ENCODE data around the gene NRGN. TPM values are rescaled to one million over a fixed set of nuclear protein-coding genes. Genes with fewer than 3 reads are reported as not detected.

Gene NRGN
- total and polyA plus RNA-seq, 10 of the 15 experiments (the other 5 are each of a cell fraction or from before 2014, with no cell fraction given), result 0.36 to 3.2 (median 1.1) TPM; not detected in 2

- POLR2A ChIA-PET, result interaction anchor here (0.7 to 1.9 kb wide), 6 partner anchors 17 to 93 kb away, joined by 3 to 8 read pairs (median 6); partner anchors contain the start of genes SIAE and SPA17
- CTCF ChIA-PET, result interaction anchor here (0.6 to 16.3 kb wide), 25 partner anchors 10 to 310 kb away, joined by 3 to 272 read pairs (median 4); partner anchors contain the start of genes MSANTD2, NRGN, SIAE and SPA17
- Histone ChIP-seq H3K27me3 (replicated peaks in 1 of 2; ENCODE audit: control insufficient read depth in 2 of 2, insufficient read depth in 2 of 2, low read length in 1 of 2) (no peaks in the 10 kb centered on the region), H3K27ac (ENCODE audit: control insufficient read depth, insufficient read depth) (no peak overlapping the region), H3K9ac (ENCODE audit: control insufficient read depth, insufficient read depth, low read length) (peak overlapping the region; percentile 64), H3K36me3 (ENCODE audit: control insufficient read depth in 2 of 2, insufficient read depth in 2 of 2, low read length in 1 of 2) (peaks cover 0 to 3% of the 10 kb centered on the region in 2 experiments; a peak in 1 of 4 replicates), H2AFZ (ENCODE audit: control insufficient read depth, low read depth, low read length) (peak overlapping the region; percentile 70), H4K20me1 (ENCODE audit: control insufficient read depth, insufficient read depth) (no peaks in the 10 kb centered on the region), H3K4me3 (peak overlapping the region; percentile 83), H3K4me1 (ENCODE audit: control insufficient read depth, insufficient read depth, low read length) (peaks cover 15% of the 10 kb centered on the region), H3K4me2 (ENCODE audit: control insufficient read depth, insufficient read depth) (peak overlapping the region; percentile 98), H3K9me3 (replicated peaks; ENCODE audit: control insufficient read depth, insufficient read depth, low read length) (no peaks in the 10 kb centered on the region), H3K79me2 (ENCODE audit: control insufficient read depth, insufficient read depth, low read length) (peaks cover 37% of the 10 kb centered on the region)
- intact Hi-C loops (cut with micrococcal nuclease; ENCODE audit: unreplicated experiment), result loop anchor here (1.0 to 2.0 kb wide), 4 partner anchors 35 to 119 kb away; no protein-coding TSS in a partner anchor
- DNase-seq (ENCODE audit: low read depth, low spot score) (no peak), ATAC-seq (peak; percentile 29), FAIRE-seq (peak; percentile 66)
- in situ Hi-C loops (cut with MboI), result loop anchor here (5.0 kb wide), 1 partner anchor 91 kb away; the partner anchor contains the start of genes SIAE and SPA17
- SMC1A ChIA-PET (ENCODE audit: uncharacterized antibody, unreplicated experiment), result interaction anchor here (0.6 to 8.8 kb wide), 26 partner anchors 15 to 120 kb away, joined by 3 to 93 read pairs (median 4); partner anchors contain the start of genes SIAE and SPA17
- RAD21 ChIA-PET (ENCODE audit: unreplicated experiment), result interaction anchor here (0.7 to 5.8 kb wide), 14 partner anchors 9 to 119 kb away, joined by 3 to 67 read pairs (median 4); partner anchors contain the start of gene MSANTD2
- 13% methylated on average over 17 of the region's 21 CpGs for WGBS (ENCODE audit: insufficient coverage, insufficient replicate concordance, low lambda C conversion rate, missing lambda C conversion rate)
- no TSS peak for BruUV-seq (replicated peaks)
- TF ChIP-seq ZNF687 (IDR thresholded peaks at IDR 0.05) (no peak), CBFB (IDR thresholded peaks at IDR 0.05; ENCODE audit: low read depth) (no peak), NFIC (IDR thresholded peaks at IDR 0.05; ENCODE audit: low read depth, low read length) (no peak), TCF3 (IDR thresholded peaks at IDR 0.05; ENCODE audit: borderline replicate concordance, insufficient read depth, low read depth, low read length) (peak; percentile 41; the same call in 1 of the 2 replicates), SMC3 (IDR thresholded peaks at IDR 0.05; ENCODE audit: borderline replicate concordance, low read length) (peak; percentile 87), E2F8 (IDR thresholded peaks at IDR 0.05; ENCODE audit: low read depth, partially characterized antibody) (no peak), WRNIP1 (IDR thresholded peaks at IDR 0.05; ENCODE audit: borderline replicate concordance, low read depth, low read length) (no peak), RFX5 (IDR thresholded peaks at IDR 0.05; ENCODE audit: low read depth, low read length) (no peak), IKZF2 (IDR thresholded peaks at IDR 0.05) (0 out of 4 replicates have a peak, but pooled peaks of 1 of the 2 experiments have one; percentile 3), BRCA1 (IDR thresholded peaks at IDR 0.05; ENCODE audit: low read depth, low read length) (no peak), SREBF2 (IDR thresholded peaks at IDR 0.05; ENCODE audit: low read length) (no peak), RCOR1 (conservative IDR thresholded peaks at IDR 0.05; ENCODE audit: low read depth, low read length) (no peak)
Measured at GRCh38 chr11:124763156-124763947, 23.6 kb downstream of the NRGN start.

All from GM12878 (cell line).